Lower leg skin (tissue), 3 donors: Measurements from ENCODE around the gene PPM1L.

Experiments used
- CTCF ChIP-seq, 3 donors: fragments of 450-650 bp; IDR thresholded peaks; one replicate each; pipeline ENCODE4 v1.5.1; 2016; ENCODE audit warnings: antibody characterized with exemption in 3 of 3, mild to moderate bottlenecking in 3 of 3, moderate library complexity in 2 of 3
- POLR2A ChIP-seq, 2 donors: fragments of 450-650 bp; IDR thresholded peaks; one replicate each; pipeline ENCODE4 v1.6.1; 2016 to 2017; ENCODE audit warnings: antibody characterized with exemption in 2 of 2, mild to moderate bottlenecking in 1 of 2, moderate library complexity in 1 of 2

- TF ChIP-seq CTCF (IDR thresholded peaks at IDR 0.05): no peak
- TF ChIP-seq POLR2A (IDR thresholded peaks at IDR 0.05): no peak
Observed at GRCh38 chr3:160842021-160843005, 86.3 kb downstream of the PPM1L start.
